ENCODE measurements around the gene GNB5. TPM values are rescaled to one million over a fixed set of nuclear protein-coding genes. Genes with fewer than 3 reads are reported as not detected.

GNB5 gene
- total RNA-seq, 1 donor: 55.5 TPM

- Histone ChIP-seq H3K4me3 (ENCODE audit: low read length) (no peak overlapping the region), H3K9me3 (ENCODE audit: low read depth, low read length) (no peaks in the 10 kb centered on the region)
Measured at GRCh38 chr15:52220251-52220650, 29.1 kb upstream of the GNB5 start.

GRCh38 chr15:52218816-52219215 is 27.6 kb upstream of the GNB5 start:
- Histone ChIP-seq H3K9me3 (ENCODE audit: low read depth, low read length) (no peaks in the 10 kb centered on the region), H3K27me3 (ENCODE audit: insufficient read depth, low read length) (no peaks in the 10 kb centered on the region), H3K4me1 (ENCODE audit: insufficient read depth, low read length) (peaks cover 14% of the 10 kb centered on the region), H3K4me3 (ENCODE audit: low read length) (no peak overlapping the region)

More at GRCh38 chr15:52220251-52220650, 29.1 kb upstream of the GNB5 start:
- Histone ChIP-seq H3K4me1 (ENCODE audit: insufficient read depth, low read length) (peaks cover 14% of the 10 kb centered on the region), H3K27me3 (ENCODE audit: insufficient read depth, low read length) (no peaks in the 10 kb centered on the region)

- Histone ChIP-seq H3K9me3 (ENCODE audit: low read depth, low read length) (no peaks in the 10 kb centered on the region), H3K4me1 (ENCODE audit: insufficient read depth, low read length) (peaks cover 14% of the 10 kb centered on the region), H3K4me3 (ENCODE audit: low read length) (no peak overlapping the region), H3K27me3 (ENCODE audit: insufficient read depth, low read length) (no peaks in the 10 kb centered on the region)
Measured at GRCh38 chr15:52218371-52218770, 27.2 kb upstream of the GNB5 start.

- Histone ChIP-seq H3K4me1 (ENCODE audit: insufficient read depth, low read length) (peaks cover 11% of the 10 kb centered on the region), H3K27me3 (ENCODE audit: insufficient read depth, low read length) (no peaks in the 10 kb centered on the region), H3K4me3 (ENCODE audit: low read length) (no peak overlapping the region), H3K9me3 (ENCODE audit: low read depth, low read length) (no peaks in the 10 kb centered on the region)
Measured at GRCh38 chr15:52217186-52217585, 26.0 kb upstream of the GNB5 start.

- Histone ChIP-seq H3K4me3 (ENCODE audit: low read length) (no peak overlapping the region), H3K9me3 (ENCODE audit: low read depth, low read length) (no peaks in the 10 kb centered on the region), H3K27me3 (ENCODE audit: insufficient read depth, low read length) (no peaks in the 10 kb centered on the region), H3K4me1 (ENCODE audit: insufficient read depth, low read length) (no peaks in the 10 kb centered on the region)
Measured at GRCh38 chr15:52214553-52214952, 23.4 kb upstream of the GNB5 start.

- H3K9me3 ChIP-seq (ENCODE audit: low read depth, low read length): no peaks in the 10 kb centered on the region
Measured at GRCh38 chr15:52213206-52213605, 22.0 kb upstream of the GNB5 start.

GRCh38 chr15:52208306-52208946 is 17.2 kb upstream of the GNB5 start:
- peaks cover 7% of the 10 kb centered on the region for H3K4me1 ChIP-seq (ENCODE audit: insufficient read depth, low read length)
- H3K4me3 ChIP-seq (ENCODE audit: low read length): no peak overlapping the region
- no peaks in the 10 kb centered on the region for H3K9me3 ChIP-seq (ENCODE audit: low read depth, low read length)
- no peaks in the 10 kb centered on the region for H3K27me3 ChIP-seq (ENCODE audit: insufficient read depth, low read length)

More at GRCh38 chr15:52213206-52213605, 22.0 kb upstream of the GNB5 start:
- no peak overlapping the region for H3K4me3 ChIP-seq (ENCODE audit: low read length)
- H3K27me3 ChIP-seq (ENCODE audit: insufficient read depth, low read length): no peaks in the 10 kb centered on the region
- peaks cover 2% of the 10 kb centered on the region for H3K4me1 ChIP-seq (ENCODE audit: insufficient read depth, low read length)

GRCh38 chr15:52207191-52207590 is 16.0 kb upstream of the GNB5 start:
- H3K4me1 ChIP-seq (ENCODE audit: insufficient read depth, low read length): peaks cover 7% of the 10 kb centered on the region
- no peaks in the 10 kb centered on the region for H3K9me3 ChIP-seq (ENCODE audit: low read depth, low read length)
- no peak overlapping the region for H3K4me3 ChIP-seq (ENCODE audit: low read length)
- no peaks in the 10 kb centered on the region for H3K27me3 ChIP-seq (ENCODE audit: insufficient read depth, low read length)

GRCh38 chr15:52206446-52206845 is 15.3 kb upstream of the GNB5 start:
- no peak overlapping the region for H3K4me3 ChIP-seq (ENCODE audit: low read length)
- no peaks in the 10 kb centered on the region for H3K27me3 ChIP-seq (ENCODE audit: insufficient read depth, low read length)
- H3K9me3 ChIP-seq (ENCODE audit: low read depth, low read length): no peaks in the 10 kb centered on the region
- H3K4me1 ChIP-seq (ENCODE audit: insufficient read depth, low read length): peaks cover 7% of the 10 kb centered on the region

- Histone ChIP-seq H3K4me3 (ENCODE audit: low read length) (no peak overlapping the region), H3K4me1 (ENCODE audit: insufficient read depth, low read length) (peaks cover 7% of the 10 kb centered on the region), H3K9me3 (ENCODE audit: low read depth, low read length) (no peaks in the 10 kb centered on the region), H3K27me3 (ENCODE audit: insufficient read depth, low read length) (no peaks in the 10 kb centered on the region)
Measured at GRCh38 chr15:52204657-52205056, 13.5 kb upstream of the GNB5 start.

- Histone ChIP-seq H3K4me1 (ENCODE audit: insufficient read depth, low read length) (no peaks in the 10 kb centered on the region), H3K9me3 (ENCODE audit: low read depth, low read length) (no peaks in the 10 kb centered on the region), H3K4me3 (ENCODE audit: low read length) (no peak overlapping the region), H3K27me3 (ENCODE audit: insufficient read depth, low read length) (no peaks in the 10 kb centered on the region)
Measured at GRCh38 chr15:52200831-52201365, 9.7 kb upstream of the GNB5 start.

GRCh38 chr15:52199271-52199670 is 8.1 kb upstream of the GNB5 start:
- no peaks in the 10 kb centered on the region for H3K4me1 ChIP-seq (ENCODE audit: insufficient read depth, low read length)
- no peaks in the 10 kb centered on the region for H3K9me3 ChIP-seq (ENCODE audit: low read depth, low read length)
- H3K27me3 ChIP-seq (ENCODE audit: insufficient read depth, low read length): no peaks in the 10 kb centered on the region
- H3K4me3 ChIP-seq (ENCODE audit: low read length): no peak overlapping the region

- Histone ChIP-seq H3K4me3 (ENCODE audit: low read length) (no peak overlapping the region), H3K27me3 (ENCODE audit: insufficient read depth, low read length) (no peaks in the 10 kb centered on the region)
Measured at GRCh38 chr15:52196891-52197290, 5.7 kb upstream of the GNB5 start.

GRCh38 chr15:52193791-52194190 is 2.6 kb upstream of the GNB5 start:
- Histone ChIP-seq H3K4me1 (ENCODE audit: insufficient read depth, low read length) (no peaks in the 10 kb centered on the region), H3K27me3 (ENCODE audit: insufficient read depth, low read length) (no peaks in the 10 kb centered on the region), H3K9me3 (ENCODE audit: low read depth, low read length) (no peaks in the 10 kb centered on the region), H3K4me3 (ENCODE audit: low read length) (no peak overlapping the region)

More at GRCh38 chr15:52196891-52197290, 5.7 kb upstream of the GNB5 start:
- no peaks in the 10 kb centered on the region for H3K4me1 ChIP-seq (ENCODE audit: insufficient read depth, low read length)
- H3K9me3 ChIP-seq (ENCODE audit: low read depth, low read length): no peaks in the 10 kb centered on the region

- H3K27me3 ChIP-seq (ENCODE audit: insufficient read depth, low read length): no peaks in the 10 kb centered on the region
- H3K4me3 ChIP-seq (ENCODE audit: low read length): no peak overlapping the region
- H3K9me3 ChIP-seq (ENCODE audit: low read depth, low read length): no peaks in the 10 kb centered on the region
- no peaks in the 10 kb centered on the region for H3K4me1 ChIP-seq (ENCODE audit: insufficient read depth, low read length)
Measured at GRCh38 chr15:52193321-52193720, 2.1 kb upstream of the GNB5 start.

Data from mononuclear cell (primary cell).